HepG2 (cell line): ENCODE results near the gene ABCG8. TPM values are rescaled to one million over a fixed set of nuclear protein-coding genes. Genes with fewer than 3 reads are reported as not detected.
A peak's percentile ranks its signal among the peaks of the same experiment; 100 is the strongest.

Source experiments
- ATAC-seq: fragments of 200-7000 bp; cut with Tn5 transposase; 3 replicates; pipeline ENCODE4 v1.9.1; 2020; ENCODE audit warnings: mild to moderate bottlenecking, moderate library complexity
- BruUV-seq: library from RNA; stranded (reverse); fragments of 400-500 nt; replicated peaks from 2 replicates; lab custom pipeline; 2021; lab: Mats Ljungman, UMichigan
- CTCF ChIA-PET: fragments of 300-600 bp; formaldehyde crosslinking; extraction: SDS; loops from one replicate; lab custom pipeline; 2021; ENCODE audit warnings: low total read pairs, inconsistent platforms, low intra/inter-chr PET ratio; lab: Yijun Ruan, JAX
- POLR2A ChIA-PET: fragments of 350-600 bp; sonication (Branson Sonifier 250); formaldehyde crosslinking; loops from one replicate; lab custom pipeline; 2020; ENCODE audit warnings: antibody characterized with exemption, inconsistent platforms; lab: Yijun Ruan, JAX
- DNase-seq: peaks from one replicate; pipeline ENCODE4 v3.0.0-alpha.2; 2015; ENCODE audit warnings: low spot score
- FAIRE-seq: peaks from 3 replicates; lab custom pipeline; 2011; peaks lifted over from hg19 to GRCh38; lab: Jason Lieb, UNC
- H2AFZ ChIP-seq: one replicate; pipeline ENCODE4 v1.6.1; 2011; ENCODE audit warnings: low read length, inconsistent platforms
- H3K27ac ChIP-seq: fragments of 300-600 bp; 3 replicates; pipeline ENCODE4 v1.8.0; 2011; ENCODE audit warnings: mixed run types, mild to moderate bottlenecking, mixed read lengths, low read length, inconsistent platforms; ENCODE audit not compliant: insufficient read depth; ENCODE audit errors: extremely low read length
- H3K27me3 ChIP-seq, 2 experiments: fragments of 200-600 bp in 1 of 2; 2 replicates in 1 of 2; 3 replicates in 1 of 2; pipeline versions ENCODE4 v1.6.0 to v1.8.0; 2011; ENCODE audit warnings: low read length in 2 of 2, mild to moderate bottlenecking in 2 of 2, moderate library complexity in 2 of 2, inconsistent platforms in 1 of 2; ENCODE audit not compliant: insufficient read depth in 2 of 2, control insufficient read depth in 1 of 2
- H3K36me3 ChIP-seq, 2 experiments: fragments of 200-600 bp in 1 of 2; replicated peaks in 1 of 2; 2 replicates in 1 of 2; 3 replicates in 1 of 2; pipeline versions ENCODE4 v1.5.1 to v1.8.0; 2011; ENCODE audit warnings: low read length in 2 of 2, inconsistent platforms in 1 of 2; ENCODE audit not compliant: insufficient read depth in 2 of 2, control insufficient read depth in 1 of 2
- H3K4me1 ChIP-seq: 2 replicates; pipeline ENCODE4 v1.5.1; 2012; ENCODE audit warnings: low read length, inconsistent platforms; ENCODE audit not compliant: insufficient read depth
- H3K4me2 ChIP-seq: 2 replicates; pipeline ENCODE4 v1.6.0; 2011; ENCODE audit warnings: low read depth, low read length, inconsistent platforms
- H3K4me3 ChIP-seq, 3 experiments: fragments of 200-600 bp in 1 of 3; sonication (generic), shearing (Covaris generic) in 1 of 3; replicated peaks in 1 of 3; 2 replicates each; pipeline ENCODE4 v1.5.1; 2011 to 2016; ENCODE audit warnings: low read length in 3 of 3, inconsistent platforms in 2 of 3, low read depth in 2 of 3, mild to moderate bottlenecking in 2 of 3, control low read depth in 1 of 3, mixed read lengths in 1 of 3; ENCODE audit not compliant: insufficient read depth in 1 of 3
- H3K79me2 ChIP-seq: one replicate; pipeline ENCODE4 v1.6.1; 2011; ENCODE audit warnings: low read length, inconsistent platforms; ENCODE audit not compliant: insufficient read depth
- H3K9ac ChIP-seq: 2 replicates; pipeline ENCODE4 v1.6.0; 2011; ENCODE audit warnings: mild to moderate bottlenecking, low read depth, low read length, inconsistent platforms; ENCODE audit not compliant: insufficient read depth
- H3K9me3 ChIP-seq: 2 replicates; pipeline ENCODE4 v1.5.1; 2012; ENCODE audit warnings: mild to moderate bottlenecking, low read length
- H4K20me1 ChIP-seq: 2 replicates; pipeline ENCODE4 v1.6.0; 2011; ENCODE audit warnings: inconsistent platforms, mild to moderate bottlenecking, low read length, moderate library complexity; ENCODE audit not compliant: insufficient read depth
- ATF2 ChIP-seq: sonication (generic); formaldehyde crosslinking; IDR thresholded peaks from 2 replicates; pipeline ENCODE4 v1.4.0; 2020; ENCODE audit warnings: missing genetic modification reagents
- HNRNPUL1 ChIP-seq: fragments of 200-400 bp; formaldehyde crosslinking; IDR thresholded peaks from 2 replicates; pipeline ENCODE4 v1.6.1; 2017; ENCODE audit warnings: low read depth, mild to moderate bottlenecking, low read length, moderate library complexity
- MED13 ChIP-seq: sonication (generic); formaldehyde crosslinking; IDR thresholded peaks from 2 replicates; pipeline ENCODE4 v1.5.0; 2020; ENCODE audit warnings: missing genetic modification reagents
- SP5 ChIP-seq: IDR thresholded peaks from 2 replicates; pipeline ENCODE4 v1.6.1; 2016; ENCODE audit warnings: low read depth, borderline replicate concordance
- SRSF9 ChIP-seq: fragments of 200-400 bp; formaldehyde crosslinking; IDR thresholded peaks from 2 replicates; pipeline ENCODE4 v1.6.1; 2018; ENCODE audit warnings: borderline replicate concordance, mild to moderate bottlenecking, low read depth, low read length; ENCODE audit not compliant: insufficient read depth, poor library complexity, severe bottlenecking
- THAP7 ChIP-seq: sonication (generic); formaldehyde crosslinking; IDR thresholded peaks from 2 replicates; pipeline ENCODE4 v1.8.1; 2023; ENCODE audit warnings: mild to moderate bottlenecking, missing genetic modification reagents
- USF2 ChIP-seq, 2 experiments: sonication (generic) in 1 of 2; formaldehyde crosslinking in 1 of 2; IDR thresholded peaks; 2 replicates each; pipeline versions ENCODE4 v1.5.1 to v1.6.1; 2011 to 2020; ENCODE audit warnings: borderline replicate concordance in 1 of 2, low read depth in 1 of 2, low read length in 1 of 2, mild to moderate bottlenecking in 1 of 2, missing genetic modification reagents in 1 of 2, moderate library complexity in 1 of 2
- YEATS4 ChIP-seq: sonication (generic); formaldehyde crosslinking; IDR thresholded peaks from 2 replicates; pipeline ENCODE4 v1.4.0; 2020; ENCODE audit warnings: missing genetic modification reagents, borderline replicate concordance
- ZFP1 ChIP-seq: IDR thresholded peaks from 2 replicates; pipeline ENCODE4 v1.6.1; 2016
- ZNF576 ChIP-seq: sonication (generic); formaldehyde crosslinking; IDR thresholded peaks from 2 replicates; pipeline ENCODE4 v1.4.0; 2020; ENCODE audit warnings: mild to moderate bottlenecking, missing genetic modification reagents
- ZNF724P ChIP-seq: sonication (generic); formaldehyde crosslinking; IDR thresholded peaks from 2 replicates; pipeline ENCODE4 v1.8.0; 2022; ENCODE audit warnings: missing genetic modification reagents, borderline replicate concordance
- ZNF784 ChIP-seq: sonication (generic); formaldehyde crosslinking; IDR thresholded peaks from 2 replicates; pipeline ENCODE4 v1.5.1; 2020; ENCODE audit warnings: missing genetic modification reagents, mild to moderate bottlenecking, borderline replicate concordance
- ZSCAN5A ChIP-seq: sonication (generic); formaldehyde crosslinking; IDR thresholded peaks from 2 replicates; pipeline ENCODE4 v1.8.0; 2022; ENCODE audit warnings: mild to moderate bottlenecking, missing genetic modification reagents, borderline replicate concordance
- WGBS: methylation state at CpG from one replicate; pipeline ENCODE4 v1.1.6; 2017; ENCODE audit warnings: low lambda C conversion rate; 5-methylcytosine and 5-hydroxymethylcytosine counted together
- in situ Hi-C: cut with HindIII; loops from 2 replicates; pipeline ENCODE4 v1.10.0; 2017; ENCODE audit warnings: low pct_unique_long_range_greater_than_20kb; ENCODE audit not compliant: extremely low pct_ligation_motif_present
- intact Hi-C: fragments of 100-400 bp; cut with micrococcal nuclease; formaldehyde crosslinking; loops from one replicate; pipeline ENCODE4 v1.10.0; 2022; ENCODE audit not compliant: unreplicated experiment
- polyA plus RNA-seq, 8 experiments: library from polyadenylated mRNA; depleted of rRNA in 3 of 8; stranded (reverse) in 7 of 8; unstranded in 1 of 8; fragments of >200 nt; fragmentation: Illumina TruSeq in 4 of 8; extraction: Trizol in 4 of 8; gene quantifications; 2 replicates each; pipeline versions ENCODE4 v1.2.1 to v1.2.3, GENCODE V29; 2011 to 2016; ENCODE audit warnings: low read depth in 4 of 8, missing spikeins in 1 of 8, mixed read lengths in 1 of 8; ENCODE audit not compliant: insufficient read depth in 1 of 8
- total RNA-seq, 5 experiments: library from RNA; depleted of rRNA; stranded (reverse); fragments of >200 nt; fragmentation: Illumina TruSeq; extraction: Trizol; gene quantifications; 2 replicates each; pipeline ENCODE4 v1.2.3, GENCODE V29; 2016; ENCODE audit warnings: low read depth in 1 of 5

ABCG8 gene
- total and polyA plus RNA-seq, 2 of the 13 experiments (the other 11 are each of a cell fraction or from before 2014, with no cell fraction given), result 8.1 to 8.8 TPM

- TF ChIP-seq ZSCAN5A (CRISPR knock-in tag), result no peak
- no peak for TF ChIP-seq SP5
Observed at GRCh38 chr2:43803113-43803512, 35.7 kb upstream of the ABCG8 start (continued).

GRCh38 chr2:43806719-43807031 is 32.1 kb upstream of the ABCG8 start:
- Histone ChIP-seq H2AFZ (no peak overlapping the region), H3K36me3 (no peaks in the 10 kb centered on the region), H3K9me3 (no peaks in the 10 kb centered on the region), H3K4me2 (peak overlapping the region; percentile 49), H3K9ac (peak overlapping the region; percentile 66), H3K27ac (peak overlapping the region; percentile 99), H4K20me1 (no peaks in the 10 kb centered on the region), H3K27me3 (no peaks in the 10 kb centered on the region), H3K79me2 (no peaks in the 10 kb centered on the region), H3K4me3 (peak overlapping the region in 1 of 3 experiments; percentile 11; a peak in 1 of 6 replicates), H3K4me1 (peaks cover 74% of the 10 kb centered on the region)
- 13% methylated on average over 2 of the region's 2 CpGs for WGBS
- in situ Hi-C loops, result no loop called here
- ChIA-PET POLR2A (interaction anchor here (0.6 to 4.1 kb wide), 7 partner anchors 16 to 76 kb away, joined by 3 to 17 read pairs (median 4); partner anchors contain the start of genes ABCG5, ABCG8 and DYNC2LI1), CTCF (no interaction called here)
- ATAC-seq (peak; percentile 33), FAIRE-seq (no peak), DNase-seq (no peak)
- BruUV-seq, result no TSS peak
- intact Hi-C loops, result loop anchor here (5.0 kb wide), 1 partner anchor 76 kb away; no protein-coding TSS in a partner anchor
- TF ChIP-seq USF2 (IDR thresholded peaks at IDR 0.05; ENCODE audit: low read depth, low read length), result no peak
- no peak for TF ChIP-seq USF2 (CRISPR knock-in tag; IDR thresholded peaks at IDR 0.05; ENCODE audit: borderline replicate concordance)
- TF ChIP-seq SRSF9, result no peak
- TF ChIP-seq ZFP1, result no peak
- TF ChIP-seq ZNF784 (CRISPR knock-in tag), result no peak
- no peak for TF ChIP-seq YEATS4
- TF ChIP-seq ZNF576 (CRISPR knock-in tag), result no peak
- peak; percentile 52 for TF ChIP-seq HNRNPUL1
- TF ChIP-seq ATF2 (CRISPR knock-in tag), result no peak
- TF ChIP-seq THAP7 (CRISPR knock-in tag), result no peak
- TF ChIP-seq ZNF724P (CRISPR knock-in tag), result no peak
- no peak for TF ChIP-seq MED13 (CRISPR knock-in tag)
